Liver (tissue), 4 donors: ENCODE measurements around the gene PRPF40A. TPM values are rescaled to one million over a fixed set of nuclear protein-coding genes. Genes with fewer than 3 reads are reported as not detected.

Experiments used
- polyA plus RNA-seq, 2 donors: library from polyadenylated mRNA; stranded (reverse) in 1 of 2; unstranded in 1 of 2; fragments of 200-250 nt in 1 of 2; fragments of >200 nt in 1 of 2; fragmentation: Nextera tagmentation in 1 of 2; extraction: Ambion mirVana in 1 of 2; gene quantifications; one replicate each; pipeline versions ENCODE4 v1.2.1 to v1.2.3, GENCODE V29; 2013 to 2015
- total RNA-seq, 2 donors: library from RNA; depleted of rRNA; stranded (reverse); fragments of >200 nt; gene quantifications; one replicate each; pipeline ENCODE4 v1.2.3, GENCODE V29; 2014
- donor health status: healthy.
- donor health status: healthy.
- donor health status: healthy.

Gene PRPF40A
- total and polyA plus RNA-seq, 4 donors = 18.8 to 58.1 (median 53.7) TPM

Other genes with a start within 250 kb of the PRPF40A start
- 10 to 100 TPM in 1 of 2 donors, 1 to 10 TPM in 1; 5.6 to 16.6 TPM for gene ARL6IP6, start 1.2 kb upstream of the PRPF40A start, total RNA-seq
- gene ARL6IP6, start 1.2 kb upstream of the PRPF40A start, polyA plus RNA-seq = 1 to 10 TPM; 2.2 to 3.6 TPM